DOHH2 (cell line): ENCODE measurements around the gene AFDN.

Experiments used
- H3F3A ChIP-seq: fragments of 200-600 bp; sonication (generic), shearing (Covaris generic); 2 replicates; pipeline ENCODE4 v1.6.0; 2016; ENCODE audit warnings: antibody characterized with exemption, mild to moderate bottlenecking; ENCODE audit not compliant: control insufficient read depth, insufficient read depth
- H3K27ac ChIP-seq: fragments of 200-600 bp; sonication (generic); 2 replicates; pipeline ENCODE4 v1.5.1; 2014; ENCODE audit warnings: low read depth, mild to moderate bottlenecking, low read length, moderate library complexity
- H3K27me3 ChIP-seq: fragments of 200-600 bp; sonication (generic); 2 replicates; pipeline ENCODE4 v1.6.1; 2014; ENCODE audit warnings: mild to moderate bottlenecking, low read length, mixed read lengths; ENCODE audit not compliant: control insufficient read depth
- H3K36me3 ChIP-seq: fragments of 200-600 bp; sonication (generic); 2 replicates; pipeline ENCODE4 v1.6.1; 2014; ENCODE audit warnings: mild to moderate bottlenecking, low read length, moderate library complexity, mixed read lengths; ENCODE audit not compliant: control insufficient read depth
- H3K4me1 ChIP-seq: fragments of 200-600 bp; sonication (generic); 2 replicates; pipeline ENCODE4 v1.6.1; 2014; ENCODE audit warnings: mild to moderate bottlenecking, low read length, mixed read lengths; ENCODE audit not compliant: control insufficient read depth
- H3K4me2 ChIP-seq: fragments of 200-600 bp; sonication (generic); 2 replicates; pipeline ENCODE4 v1.6.0; 2014; ENCODE audit warnings: mild to moderate bottlenecking, low read length, moderate library complexity
- H3K4me3 ChIP-seq: fragments of 200-600 bp; sonication (generic); 2 replicates; pipeline ENCODE4 v1.5.1; 2014; ENCODE audit warnings: mild to moderate bottlenecking, low read length, mixed read lengths
- H3K79me2 ChIP-seq: fragments of 200-600 bp; sonication (generic); 2 replicates; pipeline ENCODE4 v1.6.1; 2014; ENCODE audit warnings: mild to moderate bottlenecking, low read length, mixed read lengths; ENCODE audit not compliant: control insufficient read depth
- H3K9me2 ChIP-seq: fragments of 200-600 bp; sonication (generic); replicated peaks from 2 replicates; pipeline ENCODE4 v1.6.1; 2014; ENCODE audit warnings: mild to moderate bottlenecking, low read length, mixed read lengths; ENCODE audit not compliant: control insufficient read depth
- H3K9me3 ChIP-seq: fragments of 200-600 bp; sonication (generic); 2 replicates; pipeline ENCODE4 v1.6.1; 2014; ENCODE audit warnings: antibody characterized with exemption, low read length, mixed read lengths; ENCODE audit not compliant: control insufficient read depth, insufficient read depth
- H4K20me1 ChIP-seq: fragments of 200-600 bp; sonication (generic); 2 replicates; pipeline ENCODE4 v1.6.0; 2014; ENCODE audit warnings: low read depth, mild to moderate bottlenecking, antibody characterized with exemption, low read length, moderate library complexity; ENCODE audit not compliant: control insufficient read depth, insufficient read depth
- EZH2phosphoT487 ChIP-seq: fragments of 200-600 bp; sonication (generic); IDR thresholded peaks from 2 replicates; pipeline ENCODE4 v1.6.1; 2017; ENCODE audit warnings: borderline replicate concordance, mild to moderate bottlenecking, antibody characterized with exemption, low read length, moderate library complexity, mixed read lengths
- TF ChIP-seq, protein P1 (sequence below): fragments of 200-600 bp; sonication (generic); IDR thresholded peaks from one replicate; pipeline ENCODE4 v1.5.1; 2014; ENCODE audit warnings: antibody characterized with exemption, mild to moderate bottlenecking, low read depth, low read length; ENCODE audit not compliant: poor library complexity, severe bottlenecking

Gene AFDN

DNA sequence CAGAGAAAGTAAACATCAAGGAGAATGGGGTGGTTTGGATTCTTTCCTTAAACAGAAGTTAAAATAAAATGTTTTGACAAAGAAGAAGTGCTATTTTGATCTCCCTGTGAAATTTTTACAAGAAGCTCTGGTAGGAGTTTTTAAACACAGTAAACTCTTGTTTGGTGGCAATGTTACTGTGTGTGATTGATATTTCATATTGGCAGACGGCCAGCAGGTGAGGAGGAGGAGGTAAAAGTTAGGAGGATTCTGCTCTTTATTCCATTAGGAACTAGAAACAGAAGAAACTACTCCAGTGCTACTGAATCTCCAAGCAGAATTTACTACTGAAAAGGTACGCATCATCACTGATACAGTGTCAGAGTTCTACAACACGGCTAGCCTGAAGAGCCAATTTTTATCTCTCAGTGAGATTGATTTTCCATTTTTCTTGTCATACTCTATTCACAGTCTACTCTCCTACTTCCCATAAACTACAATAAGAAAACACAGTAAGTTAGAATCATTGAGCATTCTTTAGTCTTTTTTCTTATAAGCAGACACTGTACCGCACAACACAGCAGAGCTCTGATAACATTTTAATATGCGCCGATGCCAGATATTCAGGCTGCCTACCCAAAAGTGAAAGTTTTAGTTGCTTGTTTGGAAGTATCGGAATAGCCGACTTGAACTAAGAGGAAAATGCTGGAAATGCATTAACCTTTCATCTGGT is 21.2 kb upstream of the AFDN start:
- no peak overlapping the region for H3K4me3 ChIP-seq
- no peaks in the 10 kb centered on the region for H3K9me3 ChIP-seq
- H3K27ac ChIP-seq: no peak overlapping the region
- H3F3A ChIP-seq: no peaks in the 10 kb centered on the region
- peaks cover 8% of the 10 kb centered on the region for H3K27me3 ChIP-seq
- H3K79me2 ChIP-seq: no peaks in the 10 kb centered on the region
- no peaks in the 10 kb centered on the region for H3K9me2 ChIP-seq
- no peaks in the 10 kb centered on the region for H3K4me1 ChIP-seq
- TF ChIP-seq, protein P1, sequence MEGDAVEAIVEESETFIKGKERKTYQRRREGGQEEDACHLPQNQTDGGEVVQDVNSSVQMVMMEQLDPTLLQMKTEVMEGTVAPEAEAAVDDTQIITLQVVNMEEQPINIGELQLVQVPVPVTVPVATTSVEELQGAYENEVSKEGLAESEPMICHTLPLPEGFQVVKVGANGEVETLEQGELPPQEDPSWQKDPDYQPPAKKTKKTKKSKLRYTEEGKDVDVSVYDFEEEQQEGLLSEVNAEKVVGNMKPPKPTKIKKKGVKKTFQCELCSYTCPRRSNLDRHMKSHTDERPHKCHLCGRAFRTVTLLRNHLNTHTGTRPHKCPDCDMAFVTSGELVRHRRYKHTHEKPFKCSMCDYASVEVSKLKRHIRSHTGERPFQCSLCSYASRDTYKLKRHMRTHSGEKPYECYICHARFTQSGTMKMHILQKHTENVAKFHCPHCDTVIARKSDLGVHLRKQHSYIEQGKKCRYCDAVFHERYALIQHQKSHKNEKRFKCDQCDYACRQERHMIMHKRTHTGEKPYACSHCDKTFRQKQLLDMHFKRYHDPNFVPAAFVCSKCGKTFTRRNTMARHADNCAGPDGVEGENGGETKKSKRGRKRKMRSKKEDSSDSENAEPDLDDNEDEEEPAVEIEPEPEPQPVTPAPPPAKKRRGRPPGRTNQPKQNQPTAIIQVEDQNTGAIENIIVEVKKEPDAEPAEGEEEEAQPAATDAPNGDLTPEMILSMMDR: no peak
- no peak for TF ChIP-seq EZH2phosphoT487
- no peak overlapping the region for H3K4me2 ChIP-seq
- no peaks in the 10 kb centered on the region for H3K36me3 ChIP-seq
- H4K20me1 ChIP-seq: no peaks in the 10 kb centered on the region

DNA sequence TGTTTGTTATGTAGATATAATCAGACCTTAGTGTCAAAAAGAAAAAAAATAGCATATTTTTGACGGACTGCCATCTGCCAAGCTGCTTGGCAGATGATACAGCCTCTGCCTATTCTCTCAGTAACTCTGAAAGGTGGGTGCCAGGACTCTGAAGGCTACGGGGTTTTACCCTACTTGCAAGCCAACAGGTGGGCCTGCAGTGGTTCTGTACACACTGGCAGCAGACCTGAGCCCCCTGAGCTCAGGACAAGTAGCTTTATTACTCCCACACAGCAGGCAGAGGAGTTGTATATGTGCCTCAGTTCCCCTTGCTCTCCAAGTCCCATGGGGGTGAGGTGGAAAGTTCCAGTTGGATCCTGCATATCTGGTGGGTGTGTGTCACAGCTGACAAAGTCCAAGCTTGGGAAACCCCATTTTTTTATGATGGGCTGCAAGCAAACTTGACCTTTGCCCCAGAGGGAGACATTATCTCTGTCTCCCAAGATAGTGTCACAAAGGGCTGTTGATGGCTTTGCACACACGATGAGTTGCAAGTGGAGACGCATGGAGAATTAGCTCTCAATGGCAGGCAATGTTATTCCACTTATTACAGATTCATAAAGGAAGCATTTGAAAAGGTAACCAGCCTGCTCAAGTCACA is 20.5 kb upstream of the AFDN start:
- Histone ChIP-seq H3K36me3 (no peaks in the 10 kb centered on the region), H3K27me3 (peaks cover 8% of the 10 kb centered on the region), H3K27ac (no peak overlapping the region), H3K4me2 (no peak overlapping the region), H3K79me2 (no peaks in the 10 kb centered on the region), H3K9me3 (no peaks in the 10 kb centered on the region), H4K20me1 (no peaks in the 10 kb centered on the region), H3K4me3 (no peak overlapping the region), H3K9me2 (no peaks in the 10 kb centered on the region), H3F3A (no peaks in the 10 kb centered on the region), H3K4me1 (no peaks in the 10 kb centered on the region)
- TF ChIP-seq, protein P1: no peak
- no peak for TF ChIP-seq EZH2phosphoT487

DNA sequence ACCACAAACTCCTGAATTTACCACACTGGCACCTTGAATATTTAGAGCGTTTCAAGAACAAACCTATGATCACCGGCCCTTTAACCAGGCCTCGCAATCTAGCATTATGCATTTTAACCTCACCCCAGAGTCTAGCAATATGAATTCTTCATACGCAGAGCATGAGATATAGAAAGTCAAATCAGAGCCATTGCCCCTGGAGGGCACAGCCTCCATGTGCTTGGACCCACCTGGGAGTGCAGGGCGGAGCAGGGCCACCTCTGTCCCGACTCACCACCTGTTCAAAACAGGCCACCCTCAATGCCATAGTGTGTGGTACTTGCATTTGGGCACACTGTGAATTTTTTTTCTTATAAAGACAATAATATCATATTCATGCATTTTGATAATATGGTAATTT is 19.5 kb upstream of the AFDN start:
- no peaks in the 10 kb centered on the region for H3K79me2 ChIP-seq
- H3F3A ChIP-seq: no peaks in the 10 kb centered on the region
- H3K4me2 ChIP-seq: no peak overlapping the region
- no peak overlapping the region for H3K27ac ChIP-seq
- no peaks in the 10 kb centered on the region for H3K4me1 ChIP-seq
- H3K27me3 ChIP-seq: peaks cover 4% of the 10 kb centered on the region; the same call in 1 of the 2 replicates
- no peaks in the 10 kb centered on the region for H3K9me2 ChIP-seq
- H3K36me3 ChIP-seq: no peaks in the 10 kb centered on the region
- no peaks in the 10 kb centered on the region for H3K9me3 ChIP-seq
- no peak for TF ChIP-seq EZH2phosphoT487
- TF ChIP-seq, protein P1: no peak
- no peak overlapping the region for H3K4me3 ChIP-seq
- H4K20me1 ChIP-seq: no peaks in the 10 kb centered on the region
